TTC549 (cell line): ENCODE data around the gene OSBPL5.

Source experiments
- FAIRE-seq: peaks from 2 replicates; lab custom pipeline; 2012; peaks lifted over from hg19 to GRCh38; lab: Jason Lieb, UNC

Gene OSBPL5

GRCh38 chr11:3197878-3198528, 32.9 kb upstream of the OSBPL5 start:
- no peak for FAIRE-seq

GRCh38 chr11:3197044-3197695, 32.1 kb upstream of the OSBPL5 start:
- FAIRE-seq = no peak

GRCh38 chr11:3196161-3197043, 31.3 kb upstream of the OSBPL5 start:
- no peak for FAIRE-seq

GRCh38 chr11:3195251-3196160, 30.4 kb upstream of the OSBPL5 start:
- no peak for FAIRE-seq

GRCh38 chr11:3194016-3194816, 29.1 kb upstream of the OSBPL5 start:
- no peak for FAIRE-seq

- no peak for FAIRE-seq
These were observed 28.4 kb upstream of the OSBPL5 start for GRCh38 chr11:3193373-3194015.

GRCh38 chr11:3192511-3193372, 27.6 kb upstream of the OSBPL5 start:
- FAIRE-seq = no peak

- FAIRE-seq = no peak
These were observed 26.6 kb upstream of the OSBPL5 start for GRCh38 chr11:3191586-3192324.

- FAIRE-seq = no peak
These were observed 25.5 kb upstream of the OSBPL5 start for GRCh38 chr11:3190600-3190999.

- no peak for FAIRE-seq
These were observed 24.9 kb upstream of the OSBPL5 start for GRCh38 chr11:3189886-3190583.

GRCh38 chr11:3189196-3189843, 24.2 kb upstream of the OSBPL5 start:
- FAIRE-seq = no peak

GRCh38 chr11:3188496-3189195, 23.5 kb upstream of the OSBPL5 start:
- FAIRE-seq = no peak

- FAIRE-seq = no peak
These were observed 21.2 kb upstream of the OSBPL5 start for GRCh38 chr11:3186166-3186953.

- no peak for FAIRE-seq
These were observed 19.7 kb upstream of the OSBPL5 start for GRCh38 chr11:3184732-3185347.

GRCh38 chr11:3183523-3183922, 18.4 kb upstream of the OSBPL5 start:
- no peak for FAIRE-seq

GRCh38 chr11:3182462-3182852, 17.3 kb upstream of the OSBPL5 start:
- no peak for FAIRE-seq
